Parathyroid adenoma (tissue), 2 donors: ENCODE data around the gene SLC1A2.

ENCODE experiments used
- H2AFZ ChIP-seq: fragments of 300-600 bp; sonication (generic); one replicate; pipeline ENCODE4 v1.7.0; 2017; ENCODE audit warnings: antibody characterized with exemption, mild to moderate bottlenecking
- H3K27ac ChIP-seq: fragments of 300-600 bp; sonication (generic); one replicate; pipeline ENCODE4 v1.7.0; 2017
- H3K27me3 ChIP-seq: fragments of 300-600 bp; sonication (generic); one replicate; pipeline ENCODE4 v1.7.0; 2017; ENCODE audit warnings: low read length; ENCODE audit not compliant: control insufficient read depth, insufficient read depth
- H3K36me3 ChIP-seq: fragments of 300-600 bp; sonication (generic); one replicate; pipeline ENCODE4 v1.7.0; 2017; ENCODE audit warnings: low read length; ENCODE audit not compliant: control insufficient read depth, insufficient read depth
- H3K4me1 ChIP-seq: fragments of 300-600 bp; sonication (generic); one replicate; pipeline ENCODE4 v1.7.0; 2017; ENCODE audit warnings: control low read depth
- H3K4me2 ChIP-seq: fragments of 300-600 bp; sonication (generic); one replicate; pipeline ENCODE4 v1.7.0; 2017; ENCODE audit warnings: low read length
- H3K4me3 ChIP-seq: fragments of 300-600 bp; sonication (generic); one replicate; pipeline ENCODE4 v1.7.0; 2017; ENCODE audit warnings: low read depth, low read length
- H3K79me2 ChIP-seq: fragments of 300-600 bp; sonication (generic); one replicate; pipeline ENCODE4 v1.7.0; 2017; ENCODE audit warnings: control low read depth
- H3K9ac ChIP-seq: fragments of 300-600 bp; sonication (generic); one replicate; pipeline ENCODE4 v1.7.0; 2017; ENCODE audit warnings: mild to moderate bottlenecking
- H3K9me3 ChIP-seq: fragments of 300-600 bp; sonication (generic); one replicate; pipeline ENCODE4 v1.7.0; 2017; ENCODE audit warnings: low read length; ENCODE audit not compliant: control insufficient read depth
- TF ChIP-seq, protein P1 (sequence below): fragments of 300-600 bp; sonication (generic); IDR thresholded peaks from one replicate; pipeline ENCODE4 v1.7.0; 2017; ENCODE audit warnings: antibody characterized with exemption, mild to moderate bottlenecking
- donor health status: primary hyperparathyroidism.

The SLC1A2 gene

DNA sequence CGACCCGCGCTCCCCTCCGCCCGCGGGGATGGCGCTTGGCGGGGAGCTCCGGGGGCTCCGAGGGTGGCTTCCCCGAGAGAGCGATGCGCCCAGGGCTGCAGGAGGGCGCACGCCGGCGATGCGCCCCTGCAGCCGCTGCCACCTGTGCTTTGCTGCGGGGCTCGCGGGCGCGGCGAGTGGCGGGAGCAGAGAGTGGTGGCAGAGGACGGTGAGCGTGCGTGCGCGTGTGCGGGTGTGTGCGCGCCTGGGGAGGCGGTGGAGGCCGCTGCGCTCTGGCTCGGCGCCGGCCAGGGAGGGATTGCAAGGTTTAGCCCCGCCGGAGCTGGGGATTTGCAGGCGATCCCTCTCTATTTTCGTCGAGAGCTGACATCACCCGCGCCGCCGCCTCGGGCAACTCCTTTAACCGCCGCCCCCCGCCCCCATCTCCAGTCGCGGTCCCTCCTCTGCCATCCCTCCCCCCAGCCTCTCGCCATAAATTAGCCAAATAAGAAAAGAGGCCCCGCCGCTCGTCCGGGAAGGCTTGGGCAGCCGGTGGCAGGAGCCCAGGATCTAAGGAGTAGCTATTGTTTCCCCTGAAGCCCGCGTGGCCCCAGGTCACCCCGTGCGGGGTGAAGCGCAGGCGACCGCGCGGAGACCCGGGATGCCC lies at the start of gene SLC1A2:
Gene SLC1A2, minus strand, starts transcription at position 375 of the 646 bp plus-strand sequence. CDS start 592 bp downstream, outside the sequence.
- peak within 1 kb of the TSS; percentile 47 for H3K4me2 ChIP-seq
- H2AFZ ChIP-seq: peak within 1 kb of the TSS; percentile 28
- TF ChIP-seq, protein P1, sequence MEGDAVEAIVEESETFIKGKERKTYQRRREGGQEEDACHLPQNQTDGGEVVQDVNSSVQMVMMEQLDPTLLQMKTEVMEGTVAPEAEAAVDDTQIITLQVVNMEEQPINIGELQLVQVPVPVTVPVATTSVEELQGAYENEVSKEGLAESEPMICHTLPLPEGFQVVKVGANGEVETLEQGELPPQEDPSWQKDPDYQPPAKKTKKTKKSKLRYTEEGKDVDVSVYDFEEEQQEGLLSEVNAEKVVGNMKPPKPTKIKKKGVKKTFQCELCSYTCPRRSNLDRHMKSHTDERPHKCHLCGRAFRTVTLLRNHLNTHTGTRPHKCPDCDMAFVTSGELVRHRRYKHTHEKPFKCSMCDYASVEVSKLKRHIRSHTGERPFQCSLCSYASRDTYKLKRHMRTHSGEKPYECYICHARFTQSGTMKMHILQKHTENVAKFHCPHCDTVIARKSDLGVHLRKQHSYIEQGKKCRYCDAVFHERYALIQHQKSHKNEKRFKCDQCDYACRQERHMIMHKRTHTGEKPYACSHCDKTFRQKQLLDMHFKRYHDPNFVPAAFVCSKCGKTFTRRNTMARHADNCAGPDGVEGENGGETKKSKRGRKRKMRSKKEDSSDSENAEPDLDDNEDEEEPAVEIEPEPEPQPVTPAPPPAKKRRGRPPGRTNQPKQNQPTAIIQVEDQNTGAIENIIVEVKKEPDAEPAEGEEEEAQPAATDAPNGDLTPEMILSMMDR: no peak
- no peaks in the 10 kb centered on the region for H3K79me2 ChIP-seq
- H3K4me1 ChIP-seq: no peaks in the 10 kb centered on the region
- no peak within 1 kb of the TSS for H3K4me3 ChIP-seq
- no peak within 1 kb of the TSS for H3K9ac ChIP-seq
- no peaks in the 10 kb centered on the region for H3K27me3 ChIP-seq
- H3K9me3 ChIP-seq: no peaks in the 10 kb centered on the region
- H3K36me3 ChIP-seq: no peaks in the 10 kb centered on the region
- no peak within 1 kb of the TSS for H3K27ac ChIP-seq

DNA sequence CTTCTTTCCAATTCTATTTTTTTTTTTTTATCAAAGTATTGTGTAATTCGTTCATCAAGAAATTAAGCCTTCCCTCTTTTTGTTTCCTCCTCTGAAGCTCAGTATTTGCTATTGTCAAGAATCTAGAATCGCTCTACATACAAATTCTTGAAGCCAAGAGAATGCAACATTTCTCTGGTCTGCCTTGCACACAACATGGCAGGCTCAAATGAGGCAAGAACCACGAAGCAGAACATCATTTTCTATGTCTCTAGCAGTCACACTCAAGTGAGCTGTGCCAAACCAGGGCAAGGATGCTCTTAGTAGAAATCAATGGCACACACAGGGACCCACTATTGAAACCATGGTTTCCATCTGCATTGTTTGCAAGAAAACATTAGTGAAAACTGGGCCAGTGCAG lies 46.7 kb upstream of the SLC1A2 start:
- no peak overlapping the region for H3K27ac ChIP-seq
- H3K27me3 ChIP-seq: no peaks in the 10 kb centered on the region
- no peaks in the 10 kb centered on the region for H3K79me2 ChIP-seq
- H3K4me3 ChIP-seq: no peak overlapping the region
- H2AFZ ChIP-seq: no peak overlapping the region
- TF ChIP-seq, protein P1: no peak
- no peak overlapping the region for H3K9ac ChIP-seq
- H3K9me3 ChIP-seq: no peaks in the 10 kb centered on the region
- no peaks in the 10 kb centered on the region for H3K4me1 ChIP-seq
- no peak overlapping the region for H3K4me2 ChIP-seq
- H3K36me3 ChIP-seq: no peaks in the 10 kb centered on the region

DNA sequence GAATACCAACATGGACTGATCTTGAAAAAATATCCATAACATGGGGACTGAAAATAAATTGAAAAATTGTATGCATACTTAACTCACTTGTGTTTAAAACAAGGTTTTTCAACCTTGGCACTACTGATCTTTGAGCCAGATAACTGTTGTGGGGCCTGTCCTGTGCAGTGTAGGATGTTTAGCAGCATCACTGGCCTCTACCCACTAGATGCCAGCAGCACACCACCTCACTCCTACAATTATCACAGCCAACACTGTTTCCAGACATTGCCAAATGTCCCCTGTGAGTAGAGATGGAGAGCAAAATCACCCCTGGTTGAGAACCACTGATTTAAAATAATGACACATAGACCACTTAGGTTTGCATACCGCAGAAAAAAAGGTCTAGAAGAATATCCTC lies 45.0 kb upstream of the SLC1A2 start:
- no peaks in the 10 kb centered on the region for H3K79me2 ChIP-seq
- TF ChIP-seq, protein P1: no peak
- no peak overlapping the region for H3K27ac ChIP-seq
- H3K27me3 ChIP-seq: no peaks in the 10 kb centered on the region
- H3K9ac ChIP-seq: no peak overlapping the region
- H3K4me3 ChIP-seq: no peak overlapping the region
- H3K4me2 ChIP-seq: no peak overlapping the region
- no peaks in the 10 kb centered on the region for H3K9me3 ChIP-seq
- no peaks in the 10 kb centered on the region for H3K4me1 ChIP-seq
- no peaks in the 10 kb centered on the region for H3K36me3 ChIP-seq
- no peak overlapping the region for H2AFZ ChIP-seq

DNA sequence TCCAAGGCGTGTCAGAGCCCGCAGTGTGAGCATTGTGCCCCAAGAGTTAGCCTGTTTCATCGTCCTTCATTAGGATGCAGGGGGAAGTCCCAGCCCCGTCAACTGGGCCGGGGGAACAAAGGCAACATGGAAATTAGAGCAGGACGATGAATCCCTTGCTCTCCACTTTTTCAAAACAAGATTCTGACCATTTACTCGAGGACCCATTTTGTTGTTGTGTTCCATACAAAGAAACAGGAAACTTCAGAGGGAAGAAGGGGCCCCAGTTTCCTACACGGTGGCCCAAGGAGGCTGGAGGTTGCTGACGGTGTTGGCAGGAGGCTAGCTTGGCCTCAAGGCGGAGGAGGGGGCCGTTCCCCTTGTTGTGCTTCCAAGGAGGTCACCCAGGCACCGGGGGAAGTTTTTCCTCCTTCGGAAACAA lies 44.0 kb upstream of the SLC1A2 start:
- TF ChIP-seq, protein P1: no peak
- no peak overlapping the region for H3K27ac ChIP-seq
- no peaks in the 10 kb centered on the region for H3K36me3 ChIP-seq
- no peaks in the 10 kb centered on the region for H3K79me2 ChIP-seq
- H3K9ac ChIP-seq: no peak overlapping the region
- no peaks in the 10 kb centered on the region for H3K4me1 ChIP-seq
- no peaks in the 10 kb centered on the region for H3K9me3 ChIP-seq
- H3K4me3 ChIP-seq: no peak overlapping the region
- no peak overlapping the region for H3K4me2 ChIP-seq
- H3K27me3 ChIP-seq: no peaks in the 10 kb centered on the region
- no peak overlapping the region for H2AFZ ChIP-seq

DNA sequence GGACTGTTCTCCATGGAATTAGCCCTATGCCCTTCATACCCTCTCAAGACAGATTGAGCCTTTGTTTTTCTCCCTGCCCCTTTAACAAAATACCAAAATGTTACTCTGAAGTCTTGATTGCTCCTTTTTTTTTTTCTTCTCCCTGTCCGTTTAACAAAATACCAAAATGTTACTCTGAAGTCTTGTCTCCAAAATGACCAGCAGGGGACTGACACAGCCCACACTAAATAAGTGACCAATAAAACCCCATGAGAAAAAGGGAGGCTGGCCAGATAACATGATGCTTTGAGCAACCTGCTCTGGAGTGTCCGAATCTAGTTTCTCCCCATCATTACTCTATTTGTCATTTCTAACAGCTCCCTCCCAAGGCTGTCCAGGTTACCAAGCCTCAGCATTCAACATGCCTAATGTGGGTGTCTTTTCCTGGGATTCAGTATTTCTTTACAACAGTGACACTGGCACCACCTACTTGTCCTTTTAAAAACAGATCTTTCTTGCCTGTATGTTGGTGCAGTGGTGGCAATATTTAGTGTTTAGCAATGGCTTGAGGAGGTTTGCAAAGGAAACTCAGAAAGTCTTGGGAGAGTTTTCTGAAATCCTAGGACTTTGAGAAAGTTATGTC lies 42.7 kb upstream of the SLC1A2 start:
- H3K27ac ChIP-seq: no peak overlapping the region
- TF ChIP-seq, protein P1: no peak
- no peaks in the 10 kb centered on the region for H3K9me3 ChIP-seq
- no peak overlapping the region for H3K4me2 ChIP-seq
- no peak overlapping the region for H2AFZ ChIP-seq
- H3K4me1 ChIP-seq: no peaks in the 10 kb centered on the region
- H3K36me3 ChIP-seq: no peaks in the 10 kb centered on the region
- H3K79me2 ChIP-seq: no peaks in the 10 kb centered on the region
- H3K4me3 ChIP-seq: no peak overlapping the region
- H3K9ac ChIP-seq: no peak overlapping the region
- H3K27me3 ChIP-seq: no peaks in the 10 kb centered on the region
